Skeletal muscle tissue (tissue), 4 donors: ENCODE data around the gene FUT9. TPM values are rescaled to one million over a fixed set of nuclear protein-coding genes. Genes with fewer than 3 reads are reported as not detected.

ENCODE experiments used
- H3K27ac ChIP-seq: one replicate; pipeline ENCODE4 v1.7.0; 2013; ENCODE audit warnings: mild to moderate bottlenecking, low read depth, low read length, inconsistent platforms
- H3K27me3 ChIP-seq, 3 donors: one replicate each; pipeline ENCODE4 v1.7.0; 2013; ENCODE audit warnings: low read length in 3 of 3; ENCODE audit not compliant: control insufficient read depth in 3 of 3, insufficient read depth in 3 of 3
- H3K36me3 ChIP-seq, 3 donors: one replicate each; pipeline ENCODE4 v1.7.0; 2013; ENCODE audit warnings: low read length in 3 of 3; ENCODE audit not compliant: control insufficient read depth in 3 of 3, insufficient read depth in 3 of 3
- H3K4me1 ChIP-seq, 3 donors: one replicate each; pipeline ENCODE4 v1.7.0; 2013; ENCODE audit warnings: low read length in 3 of 3, mild to moderate bottlenecking in 3 of 3; ENCODE audit not compliant: control insufficient read depth in 3 of 3, insufficient read depth in 3 of 3
- H3K4me3 ChIP-seq, 3 donors: one replicate each; pipeline ENCODE4 v1.7.0; 2013; ENCODE audit warnings: low read length in 3 of 3
- H3K9ac ChIP-seq, 3 donors: one replicate each; pipeline ENCODE4 v1.7.0; 2013; ENCODE audit warnings: low read length in 3 of 3, mild to moderate bottlenecking in 3 of 3, moderate library complexity in 2 of 3, low read depth in 1 of 3
- H3K9me3 ChIP-seq, 3 donors: one replicate each; pipeline ENCODE4 v1.7.0; 2013; ENCODE audit warnings: low read length in 3 of 3; ENCODE audit not compliant: control insufficient read depth in 3 of 3
- total RNA-seq: library from RNA; depleted of rRNA; stranded (reverse); fragments of >200 nt; gene quantifications from one replicate; pipeline ENCODE4 v1.2.3, GENCODE V29; 2014
- donor health status: Osteomylitis.

The FUT9 gene
- total RNA-seq, 1 donor from 2014 or later, result under 0.01 TPM

- H3K4me3 ChIP-seq, result no peak overlapping the region
- no peak overlapping the region for H3K27ac ChIP-seq
- H3K4me1 ChIP-seq, result no peaks in the 10 kb centered on the region
- H3K36me3 ChIP-seq, result no peaks in the 10 kb centered on the region
- H3K9me3 ChIP-seq, result no peaks in the 10 kb centered on the region
- H3K9ac ChIP-seq, result no peak overlapping the region
- H3K27me3 ChIP-seq, result no peaks in the 10 kb centered on the region
These were observed 141.3 kb downstream of the FUT9 start for GRCh38 chr6:96157018-96157565.

DNA sequence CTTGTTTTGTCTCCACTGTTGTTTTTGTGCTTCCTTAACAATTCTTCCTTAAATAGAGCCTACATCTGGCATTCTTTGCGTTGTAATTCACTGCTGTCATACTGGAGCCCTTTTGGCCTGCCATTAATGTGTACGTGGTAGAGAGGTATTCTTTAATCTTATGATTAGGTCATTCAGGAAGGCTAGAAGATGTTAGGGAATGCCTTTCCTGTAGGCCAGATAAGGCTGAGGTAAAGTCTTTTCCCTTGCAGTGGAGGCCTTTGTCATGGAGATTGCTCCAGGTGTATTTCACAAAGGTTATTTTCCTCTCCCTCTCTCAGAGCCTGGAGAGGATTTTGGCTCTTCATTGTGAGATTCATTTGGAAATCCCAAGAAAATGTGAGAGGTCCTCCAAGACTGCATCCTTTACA, 146.9 kb downstream of the FUT9 start:
- Histone ChIP-seq H3K4me1 (no peaks in the 10 kb centered on the region), H3K36me3 (no peaks in the 10 kb centered on the region), H3K9me3 (no peaks in the 10 kb centered on the region), H3K9ac (no peak overlapping the region), H3K4me3 (no peak overlapping the region), H3K27me3 (no peaks in the 10 kb centered on the region), H3K27ac (no peak overlapping the region)

- no peak overlapping the region for H3K9ac ChIP-seq
- no peaks in the 10 kb centered on the region for H3K4me1 ChIP-seq
- H3K27me3 ChIP-seq, result no peaks in the 10 kb centered on the region
- H3K36me3 ChIP-seq, result no peaks in the 10 kb centered on the region
- H3K9me3 ChIP-seq, result no peaks in the 10 kb centered on the region
- no peak overlapping the region for H3K27ac ChIP-seq
- H3K4me3 ChIP-seq, result no peak overlapping the region
These were observed 149.0 kb downstream of the FUT9 start for GRCh38 chr6:96164802-96165201.

- Histone ChIP-seq H3K4me1 (no peaks in the 10 kb centered on the region), H3K9ac (no peak overlapping the region), H3K4me3 (no peak overlapping the region), H3K9me3 (no peaks in the 10 kb centered on the region), H3K27me3 (no peaks in the 10 kb centered on the region), H3K36me3 (no peaks in the 10 kb centered on the region), H3K27ac (no peak overlapping the region)
These were observed 155.3 kb downstream of the FUT9 start for GRCh38 chr6:96171112-96171511.

- H3K27ac ChIP-seq, result no peak overlapping the region
- H3K9me3 ChIP-seq, result peaks cover 0 to 4% (median 0%) of the 10 kb centered on the region in 3 donors
- no peaks in the 10 kb centered on the region for H3K4me1 ChIP-seq
- H3K4me3 ChIP-seq, result no peak overlapping the region
- H3K9ac ChIP-seq, result no peak overlapping the region
- H3K36me3 ChIP-seq, result no peaks in the 10 kb centered on the region
- no peaks in the 10 kb centered on the region for H3K27me3 ChIP-seq
These were observed 169.0 kb downstream of the FUT9 start for GRCh38 chr6:96184798-96185197.

- peaks cover 0 to 4% (median 0%) of the 10 kb centered on the region in 3 donors for H3K9me3 ChIP-seq
- no peaks in the 10 kb centered on the region for H3K27me3 ChIP-seq
- no peak overlapping the region for H3K9ac ChIP-seq
- H3K36me3 ChIP-seq, result no peaks in the 10 kb centered on the region
- H3K27ac ChIP-seq, result no peak overlapping the region
- H3K4me3 ChIP-seq, result no peak overlapping the region
- H3K4me1 ChIP-seq, result no peaks in the 10 kb centered on the region
These were observed 170.3 kb downstream of the FUT9 start for GRCh38 chr6:96186094-96186493.

- Histone ChIP-seq H3K4me3 (no peak overlapping the region), H3K27me3 (no peaks in the 10 kb centered on the region), H3K4me1 (no peaks in the 10 kb centered on the region), H3K9me3 (peaks cover 0 to 4% (median 0%) of the 10 kb centered on the region in 3 donors), H3K9ac (no peak overlapping the region), H3K27ac (no peak overlapping the region), H3K36me3 (no peaks in the 10 kb centered on the region)
These were observed 170.9 kb downstream of the FUT9 start for GRCh38 chr6:96186516-96187195.

DNA sequence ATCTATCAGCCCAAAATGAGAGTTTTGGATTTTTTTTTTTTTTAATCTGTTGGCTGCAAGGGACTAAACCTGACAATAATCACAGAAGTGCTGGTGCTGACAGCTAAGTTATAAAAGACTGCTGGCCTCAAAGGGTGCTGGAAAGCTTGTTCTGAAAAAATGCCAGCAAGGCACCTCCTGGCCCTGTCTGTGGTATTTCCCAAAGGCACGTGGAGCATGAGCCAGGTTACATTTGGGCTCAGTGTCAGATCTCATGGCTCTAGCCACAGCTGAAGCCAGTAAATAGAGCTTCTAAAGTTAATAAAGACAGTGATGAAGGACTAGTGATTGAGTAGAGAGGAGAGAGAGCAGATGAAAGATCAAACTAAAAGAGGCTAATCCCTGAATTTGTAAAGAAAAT, 178.9 kb downstream of the FUT9 start:
- no peak overlapping the region for H3K4me3 ChIP-seq
- no peak overlapping the region for H3K27ac ChIP-seq
- H3K9me3 ChIP-seq, result no peaks in the 10 kb centered on the region
- no peaks in the 10 kb centered on the region for H3K27me3 ChIP-seq
- no peaks in the 10 kb centered on the region for H3K36me3 ChIP-seq
- H3K4me1 ChIP-seq, result no peaks in the 10 kb centered on the region
- H3K9ac ChIP-seq, result no peak overlapping the region

- no peaks in the 10 kb centered on the region for H3K36me3 ChIP-seq
- H3K4me3 ChIP-seq, result no peak overlapping the region
- H3K27me3 ChIP-seq, result no peaks in the 10 kb centered on the region
These were observed 179.5 kb downstream of the FUT9 start for GRCh38 chr6:96195272-96195671.

GRCh38 chr6:96196633-96197032, 180.9 kb downstream of the FUT9 start:
- Histone ChIP-seq H3K27ac (no peak overlapping the region), H3K9ac (no peak overlapping the region), H3K4me1 (no peaks in the 10 kb centered on the region), H3K4me3 (no peak overlapping the region), H3K27me3 (no peaks in the 10 kb centered on the region), H3K36me3 (no peaks in the 10 kb centered on the region), H3K9me3 (no peaks in the 10 kb centered on the region)

More at GRCh38 chr6:96195272-96195671, 179.5 kb downstream of the FUT9 start:
- H3K4me1 ChIP-seq, result no peaks in the 10 kb centered on the region
- H3K27ac ChIP-seq, result no peak overlapping the region
- H3K9ac ChIP-seq, result no peak overlapping the region
- H3K9me3 ChIP-seq, result no peaks in the 10 kb centered on the region
